Type B pancreatic cell (in vitro differentiated cells): ENCODE results near the gene ZDHHC7. TPM values are rescaled to one million over a fixed set of nuclear protein-coding genes. Genes with fewer than 3 reads are reported as not detected.

Source experiments
- DNase-seq: peaks from one replicate; pipeline ENCODE4 v3.0.0; 2021; ENCODE audit warnings: mixed read lengths; ENCODE audit not compliant: unreplicated experiment; ENCODE audit errors: extremely low spot score
- H3K27ac Mint-ChIP-seq: 2 replicates; pipeline ENCODE4 v1.8.0; 2021; ENCODE audit warnings: mild to moderate bottlenecking, mixed read lengths
- H3K27me3 Mint-ChIP-seq: 2 replicates; pipeline ENCODE4 v1.8.0; 2021; ENCODE audit warnings: mixed read lengths
- H3K36me3 Mint-ChIP-seq: 2 replicates; pipeline ENCODE4 v1.8.0; 2021; ENCODE audit warnings: mixed read lengths
- H3K4me1 Mint-ChIP-seq: one replicate; pipeline ENCODE4 v1.8.0; 2021; ENCODE audit warnings: mixed read lengths; ENCODE audit not compliant: unreplicated experiment
- H3K4me3 Mint-ChIP-seq: 2 replicates; pipeline ENCODE4 v1.8.0; 2021; ENCODE audit warnings: mild to moderate bottlenecking, mixed read lengths
- H3K9me3 Mint-ChIP-seq: 2 replicates; pipeline ENCODE4 v1.8.0; 2021; ENCODE audit warnings: mixed read lengths
- total RNA-seq: library from RNA; stranded (reverse); gene quantifications from 2 replicates; pipeline ENCODE4 v1.2.1, GENCODE V29; 2021; ENCODE audit warnings: low replicate concordance
- TF ChIP-seq, protein P1 (sequence below): fragments of 200-600 bp; sonication (generic); conservative IDR thresholded peaks from 2 replicates; pipeline ENCODE4 v1.5.0; 2021; ENCODE audit warnings: antibody characterized with exemption, mild to moderate bottlenecking

Gene ZDHHC7
- total RNA-seq, 1 donor from 2014 or later: 47.1 TPM

DNA sequence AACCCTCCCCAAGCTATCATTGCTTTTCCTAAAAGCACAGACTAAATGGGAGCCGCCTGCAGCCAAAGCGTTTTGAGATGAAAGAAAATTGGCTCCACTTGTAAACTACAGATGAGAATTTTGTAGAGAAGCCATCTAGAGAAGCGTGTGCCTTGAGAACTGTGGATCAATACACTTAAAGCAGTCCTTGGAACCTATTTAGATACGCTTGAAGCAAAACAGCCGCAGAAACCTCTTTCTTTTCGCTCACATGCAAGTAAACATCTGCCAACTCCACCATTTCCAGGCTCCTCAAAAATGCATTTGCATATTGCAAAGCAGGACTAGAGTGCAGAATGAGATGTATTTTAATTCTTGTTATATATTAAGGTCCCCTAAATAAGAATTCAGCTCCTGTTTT lies 29.4 kb upstream of the ZDHHC7 start:
- no peaks in the 10 kb centered on the region for H3K36me3 Mint-ChIP-seq
- no peak overlapping the region for H3K27ac Mint-ChIP-seq

DNA sequence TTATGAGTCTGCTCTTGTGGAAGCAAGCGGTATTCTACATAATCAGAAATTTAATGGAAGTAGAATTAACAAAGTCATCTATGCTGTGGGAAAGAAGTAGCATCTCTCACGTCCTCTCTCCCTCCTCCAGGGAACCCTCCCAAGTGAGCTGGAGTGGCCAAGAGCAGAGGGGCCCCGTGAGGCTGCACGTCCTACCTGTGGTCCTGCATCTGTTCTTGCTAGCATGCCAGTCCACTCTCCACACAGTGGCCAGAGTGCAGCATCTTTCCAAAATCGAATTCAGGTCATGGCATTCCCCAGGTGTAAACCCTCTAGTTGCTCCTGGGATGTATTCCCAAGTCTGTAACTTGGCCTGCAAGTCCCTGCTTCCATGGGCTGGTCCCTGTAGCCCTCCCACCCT lies 26.4 kb upstream of the ZDHHC7 start:
- Mint-ChIP-seq H3K27ac (no peak overlapping the region), H3K4me3 (no peak overlapping the region), H3K27me3 (no peaks in the 10 kb centered on the region), H3K4me1 (peaks cover 24% of the 10 kb centered on the region), H3K9me3 (no peaks in the 10 kb centered on the region), H3K36me3 (no peaks in the 10 kb centered on the region)
- no peak for DNase-seq
- TF ChIP-seq, protein P1, sequence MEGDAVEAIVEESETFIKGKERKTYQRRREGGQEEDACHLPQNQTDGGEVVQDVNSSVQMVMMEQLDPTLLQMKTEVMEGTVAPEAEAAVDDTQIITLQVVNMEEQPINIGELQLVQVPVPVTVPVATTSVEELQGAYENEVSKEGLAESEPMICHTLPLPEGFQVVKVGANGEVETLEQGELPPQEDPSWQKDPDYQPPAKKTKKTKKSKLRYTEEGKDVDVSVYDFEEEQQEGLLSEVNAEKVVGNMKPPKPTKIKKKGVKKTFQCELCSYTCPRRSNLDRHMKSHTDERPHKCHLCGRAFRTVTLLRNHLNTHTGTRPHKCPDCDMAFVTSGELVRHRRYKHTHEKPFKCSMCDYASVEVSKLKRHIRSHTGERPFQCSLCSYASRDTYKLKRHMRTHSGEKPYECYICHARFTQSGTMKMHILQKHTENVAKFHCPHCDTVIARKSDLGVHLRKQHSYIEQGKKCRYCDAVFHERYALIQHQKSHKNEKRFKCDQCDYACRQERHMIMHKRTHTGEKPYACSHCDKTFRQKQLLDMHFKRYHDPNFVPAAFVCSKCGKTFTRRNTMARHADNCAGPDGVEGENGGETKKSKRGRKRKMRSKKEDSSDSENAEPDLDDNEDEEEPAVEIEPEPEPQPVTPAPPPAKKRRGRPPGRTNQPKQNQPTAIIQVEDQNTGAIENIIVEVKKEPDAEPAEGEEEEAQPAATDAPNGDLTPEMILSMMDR: no peak

More for the DNA sequence above, 29.4 kb upstream of the ZDHHC7 start:
- DNase-seq: no peak
- TF ChIP-seq, protein P1: no peak
- Mint-ChIP-seq H3K27me3 (no peaks in the 10 kb centered on the region), H3K9me3 (no peaks in the 10 kb centered on the region), H3K4me3 (no peak overlapping the region), H3K4me1 (peaks cover 17% of the 10 kb centered on the region)

DNA sequence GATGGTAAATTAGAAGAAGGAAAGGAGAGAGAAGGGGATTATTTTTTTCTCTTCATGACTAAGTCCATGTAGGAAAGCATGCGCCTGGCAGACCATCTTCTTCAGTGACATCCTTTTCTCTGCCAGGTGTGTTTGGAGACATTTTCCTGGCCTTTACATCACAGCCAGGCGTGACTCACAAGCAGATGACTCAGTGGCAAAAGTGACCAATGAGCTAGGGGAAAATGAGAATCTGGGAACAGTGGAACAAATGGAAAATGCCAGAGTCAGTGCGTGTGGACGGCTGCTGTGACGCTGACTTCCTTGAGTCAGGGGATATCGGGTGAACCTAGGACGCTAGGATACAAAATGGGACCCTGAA lies 25.7 kb upstream of the ZDHHC7 start:
- Mint-ChIP-seq H3K4me1 (peaks cover 19% of the 10 kb centered on the region), H3K4me3 (no peak overlapping the region), H3K9me3 (no peaks in the 10 kb centered on the region), H3K27me3 (no peaks in the 10 kb centered on the region), H3K36me3 (no peaks in the 10 kb centered on the region), H3K27ac (no peak overlapping the region)
- DNase-seq: no peak
- TF ChIP-seq, protein P1: no peak

DNA sequence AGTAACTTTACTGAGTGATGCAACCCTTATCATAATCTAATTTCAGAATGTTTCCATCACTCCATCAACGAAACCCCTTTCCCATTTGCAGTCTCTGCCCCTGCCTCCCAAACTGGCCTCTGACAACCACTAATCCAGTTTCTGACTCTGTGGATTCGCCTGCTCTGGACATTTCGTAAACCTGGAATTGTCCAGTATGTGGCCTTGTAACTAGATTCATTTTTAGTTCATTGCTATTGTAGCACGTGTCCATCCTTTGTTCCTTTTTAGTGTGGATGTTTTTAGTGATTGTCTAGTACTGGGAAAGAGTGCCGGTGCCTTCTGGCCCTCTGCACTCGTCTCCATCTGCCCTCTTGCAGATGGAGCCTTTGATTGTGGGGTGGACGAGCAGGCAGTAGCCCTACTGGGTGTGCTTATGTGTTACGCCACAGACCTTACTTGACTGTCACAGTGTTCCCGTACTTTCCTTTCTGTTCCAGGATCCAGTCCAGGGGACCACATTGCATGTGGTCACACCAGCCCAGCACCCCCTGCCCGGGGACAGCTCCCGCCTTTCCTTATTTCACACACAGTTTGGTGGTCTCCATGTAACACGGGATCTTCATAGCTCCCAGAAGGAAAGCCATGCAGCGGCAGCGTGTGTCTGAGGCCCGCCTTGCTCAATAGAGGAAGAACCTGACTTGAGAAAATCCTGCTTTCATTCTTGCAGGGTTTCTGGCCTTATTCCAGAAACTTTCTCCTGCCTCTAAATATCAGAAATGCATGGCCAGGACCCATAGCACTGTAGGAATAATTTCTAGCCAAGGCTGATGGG lies 25.1 kb upstream of the ZDHHC7 start:
- H3K36me3 Mint-ChIP-seq: no peaks in the 10 kb centered on the region
- DNase-seq: no peak
- H3K9me3 Mint-ChIP-seq: no peaks in the 10 kb centered on the region
- no peak overlapping the region for H3K4me3 Mint-ChIP-seq
- H3K27me3 Mint-ChIP-seq: no peaks in the 10 kb centered on the region
- H3K27ac Mint-ChIP-seq: peak overlapping the region; percentile 32
- H3K4me1 Mint-ChIP-seq: peaks cover 15% of the 10 kb centered on the region
- TF ChIP-seq, protein P1: no peak

DNA sequence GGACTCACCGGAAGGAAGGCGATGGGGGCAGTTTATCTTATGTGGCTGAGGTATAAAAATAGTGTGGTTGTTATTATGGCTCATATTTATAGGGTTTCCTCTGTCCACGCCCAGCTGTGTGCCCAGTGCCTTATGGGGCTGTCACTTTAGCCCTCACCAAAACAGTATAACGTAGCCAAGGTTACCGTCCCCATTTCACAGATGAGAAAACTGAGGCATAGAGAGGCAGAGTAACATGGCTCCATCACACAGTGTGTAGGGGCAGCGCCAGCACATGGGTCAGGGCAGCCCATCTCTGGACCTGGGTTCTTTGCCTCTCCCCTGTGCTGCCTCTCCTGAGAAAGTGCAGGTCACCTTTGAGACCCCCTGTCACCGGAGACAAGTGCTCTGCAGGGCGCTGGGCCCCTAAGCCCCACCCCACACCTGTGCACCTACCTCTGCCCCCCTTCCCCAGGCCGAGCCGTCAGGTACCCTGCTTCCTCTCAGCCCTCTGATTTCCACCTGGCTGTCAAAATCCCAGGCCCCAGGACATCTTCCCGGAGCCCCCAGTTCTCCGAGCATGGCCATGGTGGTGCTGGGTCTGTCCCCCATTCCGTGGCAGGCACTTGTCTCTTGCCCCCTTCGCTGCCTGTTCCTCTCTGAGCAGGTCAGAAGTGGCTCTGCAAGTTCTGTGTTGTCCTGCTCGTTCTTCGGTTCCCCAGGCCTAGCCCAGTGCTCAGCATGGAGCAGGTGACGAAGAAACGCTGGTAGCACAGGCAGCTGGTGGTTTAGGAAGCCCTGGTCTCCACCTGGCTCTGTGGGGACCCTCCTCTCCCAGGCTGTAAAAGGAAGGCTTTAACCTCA lies 23.5 kb upstream of the ZDHHC7 start:
- Mint-ChIP-seq H3K27me3 (peaks cover 6% of the 10 kb centered on the region), H3K4me3 (no peak overlapping the region), H3K36me3 (no peaks in the 10 kb centered on the region), H3K4me1 (peaks cover 20% of the 10 kb centered on the region), H3K27ac (no peak overlapping the region), H3K9me3 (no peaks in the 10 kb centered on the region)
- TF ChIP-seq, protein P1: no peak
- no peak for DNase-seq
